Stomach smooth muscle (tissue), 2 donors: ENCODE results near the gene IL34.
A peak's percentile ranks its signal among the peaks of the same experiment; 100 is the strongest.

Experiments
- H3K27ac ChIP-seq: one replicate; pipeline ENCODE4 v1.7.0; 2013; ENCODE audit warnings: mild to moderate bottlenecking, low read length, inconsistent platforms
- H3K27me3 ChIP-seq, 2 donors: one replicate each; pipeline ENCODE4 v1.7.0; 2013; ENCODE audit warnings: low read length in 2 of 2; ENCODE audit not compliant: insufficient read depth in 2 of 2, control insufficient read depth in 1 of 2
- H3K36me3 ChIP-seq, 2 donors: one replicate each; pipeline ENCODE4 v1.7.0; 2013; ENCODE audit warnings: low read length in 2 of 2; ENCODE audit not compliant: control insufficient read depth in 2 of 2, insufficient read depth in 2 of 2
- H3K4me1 ChIP-seq: one replicate; pipeline ENCODE4 v1.7.0; 2013; ENCODE audit warnings: low read length; ENCODE audit not compliant: control insufficient read depth, insufficient read depth
- H3K4me3 ChIP-seq, 2 donors: one replicate each; pipeline ENCODE4 v1.7.0; 2013; ENCODE audit warnings: low read length in 2 of 2
- H3K9ac ChIP-seq, 2 donors: one replicate each; pipeline ENCODE4 v1.7.0; 2013; ENCODE audit warnings: low read length in 2 of 2, mild to moderate bottlenecking in 1 of 2
- H3K9me3 ChIP-seq, 2 donors: one replicate each; pipeline ENCODE4 v1.7.0; 2013; ENCODE audit warnings: low read length in 2 of 2; ENCODE audit not compliant: control insufficient read depth in 2 of 2
- donor health status: healthy.
- donor health status: Pancreatic carcinoma.

IL34 gene

DNA sequence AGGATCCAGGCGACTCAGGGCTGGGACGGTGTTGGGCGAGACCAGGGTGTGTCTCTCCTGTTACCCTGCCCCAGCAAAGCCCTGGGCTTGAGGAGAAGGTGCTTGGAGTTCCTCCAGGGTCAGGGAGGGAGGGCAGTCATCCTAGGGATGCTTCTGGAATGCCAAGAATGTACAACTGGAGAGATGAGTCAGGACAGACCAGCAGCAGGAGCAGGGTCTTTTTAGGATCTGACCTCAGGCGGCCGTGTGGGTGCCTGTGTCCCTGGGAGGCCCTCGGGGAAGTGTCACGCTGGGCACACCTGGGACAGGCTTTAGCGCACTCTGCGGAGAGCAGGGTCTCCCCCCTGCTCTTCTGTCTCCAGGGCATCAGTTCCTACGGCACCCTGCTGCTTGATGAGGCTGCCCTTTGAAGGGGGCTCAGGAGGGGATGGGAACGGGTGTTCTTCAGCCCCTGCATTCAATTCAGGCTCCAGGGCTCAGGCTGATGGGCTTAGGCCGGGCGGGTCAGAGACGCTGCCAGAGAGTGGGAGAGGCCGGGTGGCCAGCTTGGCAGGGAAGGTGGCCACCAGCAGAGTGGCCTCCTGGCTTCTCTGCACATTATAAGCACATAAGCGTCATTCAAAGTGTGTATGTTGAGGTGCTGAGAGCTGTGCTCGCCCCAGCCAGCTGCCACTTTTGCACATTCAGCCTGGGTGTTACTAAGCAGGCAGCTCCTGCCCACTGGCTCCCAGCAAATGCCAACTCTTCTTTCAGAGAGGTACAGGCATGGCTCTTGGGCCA lies 47.9 kb downstream of the IL34 start:
- Histone ChIP-seq H3K9ac (peak overlapping the region; percentile 13 to 64), H3K36me3 (no peaks in the 10 kb centered on the region), H3K4me1 (peaks cover 98% of the 10 kb centered on the region), H3K27ac (peak overlapping the region; percentile 98), H3K4me3 (no peak overlapping the region), H3K27me3 (no peaks in the 10 kb centered on the region), H3K9me3 (no peaks in the 10 kb centered on the region)

DNA sequence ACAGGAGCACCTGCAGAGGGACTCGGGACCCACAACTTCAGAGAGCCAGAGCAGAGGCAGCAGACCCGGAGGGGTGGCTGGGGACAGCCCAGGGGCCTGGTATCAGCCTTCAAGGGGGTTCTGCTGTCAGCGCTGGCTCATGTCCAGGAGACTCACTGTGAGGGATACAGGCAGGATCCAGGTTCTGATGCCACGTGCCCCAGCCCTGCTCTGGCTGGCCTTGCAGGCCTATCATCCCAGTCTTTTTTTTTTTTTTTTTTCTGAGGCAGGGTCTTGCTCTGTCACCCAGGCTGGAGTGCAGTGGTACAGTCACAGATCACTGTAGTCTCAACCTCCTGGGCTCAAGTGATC lies 48.5 kb downstream of the IL34 start:
- H3K9me3 ChIP-seq = no peaks in the 10 kb centered on the region
- peak overlapping the region in 1 of 2 donors; percentile 1 for H3K9ac ChIP-seq
- peaks cover 98% of the 10 kb centered on the region for H3K4me1 ChIP-seq
- H3K36me3 ChIP-seq = no peaks in the 10 kb centered on the region
- H3K27ac ChIP-seq = peak overlapping the region; percentile 98
- H3K27me3 ChIP-seq = no peaks in the 10 kb centered on the region
- no peak overlapping the region for H3K4me3 ChIP-seq

GRCh38 chr16:70695331-70696070 lies 49.1 kb downstream of the IL34 start:
- Histone ChIP-seq H3K9ac (peak overlapping the region; percentile 1 to 13), H3K36me3 (no peaks in the 10 kb centered on the region), H3K27ac (peak overlapping the region; percentile 98), H3K4me1 (peaks cover 96% of the 10 kb centered on the region), H3K27me3 (no peaks in the 10 kb centered on the region), H3K9me3 (no peaks in the 10 kb centered on the region), H3K4me3 (no peak overlapping the region)

DNA sequence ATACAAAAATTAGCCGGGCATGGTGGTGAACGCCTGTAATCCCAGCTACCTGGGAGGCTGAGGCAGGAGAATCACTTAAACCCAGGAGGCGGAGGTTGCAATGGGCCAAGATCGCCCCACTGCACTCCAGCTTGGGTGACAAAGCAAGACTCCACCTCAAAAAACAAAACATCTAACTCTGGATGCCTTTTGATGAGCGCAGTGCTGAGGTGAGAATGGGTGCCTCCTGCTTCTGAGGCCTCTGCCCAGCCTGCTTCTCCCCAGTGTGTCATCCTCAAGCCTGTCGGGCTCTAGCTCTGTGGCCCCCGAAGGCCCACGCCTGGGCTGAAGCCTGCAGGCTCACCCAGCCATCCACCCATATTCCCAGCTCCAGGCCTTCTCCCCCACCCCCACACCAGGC lies 50.0 kb downstream of the IL34 start:
- Histone ChIP-seq H3K9ac (no peak overlapping the region), H3K27me3 (no peaks in the 10 kb centered on the region), H3K4me3 (no peak overlapping the region), H3K9me3 (no peaks in the 10 kb centered on the region), H3K27ac (peak overlapping the region; percentile 98), H3K4me1 (peaks cover 96% of the 10 kb centered on the region), H3K36me3 (no peaks in the 10 kb centered on the region)

DNA sequence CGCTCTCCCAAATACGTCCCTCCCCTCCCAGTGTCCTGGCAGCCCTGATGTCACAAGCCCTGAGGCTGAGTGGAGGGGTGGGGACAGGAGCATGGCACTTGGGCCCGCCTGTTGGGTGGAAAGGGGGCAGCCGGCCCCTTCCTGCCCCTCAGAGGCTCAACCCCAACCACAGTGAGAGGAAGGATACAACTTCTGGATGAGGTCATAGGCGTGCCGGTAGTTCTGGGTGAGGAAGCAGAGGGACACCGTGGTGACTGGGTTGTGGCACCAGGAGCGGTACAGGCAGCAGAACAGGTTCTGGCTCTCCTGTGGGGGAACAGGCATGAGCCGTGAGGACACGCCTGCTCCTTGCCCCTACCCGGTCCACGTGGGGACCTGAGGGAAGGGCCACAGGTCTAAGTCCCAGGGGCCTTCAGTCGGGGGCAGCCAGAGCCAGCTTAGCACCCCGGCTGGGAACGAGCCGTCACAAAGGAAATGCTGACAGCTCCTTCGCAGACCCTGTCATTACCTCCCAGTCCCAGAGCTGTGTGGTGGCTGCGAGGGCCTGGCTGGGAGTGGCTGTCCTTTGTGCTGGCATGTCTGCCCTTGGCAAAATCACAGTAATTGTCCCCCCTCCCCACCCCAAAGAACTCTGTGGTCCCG lies 50.7 kb downstream of the IL34 start:
- H3K9me3 ChIP-seq = no peaks in the 10 kb centered on the region
- H3K36me3 ChIP-seq = no peaks in the 10 kb centered on the region
- H3K9ac ChIP-seq = peak overlapping the region; percentile 3 to 47
- H3K4me3 ChIP-seq = no peak overlapping the region
- peak overlapping the region; percentile 98 for H3K27ac ChIP-seq
- no peaks in the 10 kb centered on the region for H3K27me3 ChIP-seq
- peaks cover 96% of the 10 kb centered on the region for H3K4me1 ChIP-seq

DNA sequence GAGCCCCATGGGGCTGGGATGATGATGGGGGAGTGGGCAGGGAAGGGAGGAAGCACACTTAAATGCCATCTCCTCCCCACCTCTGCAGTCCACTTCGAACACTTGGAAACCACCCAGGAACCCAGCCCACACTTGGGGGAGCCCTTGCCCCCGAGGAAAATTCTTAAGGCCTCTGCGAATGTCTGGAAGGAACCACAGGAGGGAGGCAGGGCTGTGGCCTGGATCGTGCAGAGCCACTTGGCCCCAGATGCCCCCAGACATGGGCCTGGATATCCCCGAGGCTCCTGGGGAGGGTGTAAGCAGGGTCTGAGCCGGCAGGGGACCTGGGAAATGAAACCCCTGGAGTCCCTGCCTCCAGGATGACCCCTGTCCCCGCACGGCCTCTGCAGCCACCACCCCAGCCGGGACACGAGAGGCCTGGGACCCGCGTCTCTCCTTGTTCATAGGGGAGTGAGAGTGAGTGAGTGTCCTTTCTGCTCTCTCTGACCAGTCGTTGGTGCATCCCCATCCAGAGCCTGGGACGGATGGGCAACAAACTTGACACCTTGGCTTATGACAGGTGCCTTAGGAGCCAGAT lies 51.3 kb downstream of the IL34 start:
- Histone ChIP-seq H3K27ac (peak overlapping the region; percentile 98), H3K27me3 (no peaks in the 10 kb centered on the region), H3K9me3 (no peaks in the 10 kb centered on the region), H3K4me3 (peak overlapping the region in 1 of 2 donors; percentile 3), H3K36me3 (no peaks in the 10 kb centered on the region), H3K9ac (peak overlapping the region; percentile 9 to 47), H3K4me1 (peaks cover 96% of the 10 kb centered on the region)

GRCh38 chr16:70698901-70699300 lies 52.5 kb downstream of the IL34 start:
- H3K4me3 ChIP-seq = no peak overlapping the region
- peak overlapping the region; percentile 98 for H3K27ac ChIP-seq
- no peaks in the 10 kb centered on the region for H3K9me3 ChIP-seq
- no peaks in the 10 kb centered on the region for H3K36me3 ChIP-seq
- H3K9ac ChIP-seq = no peak overlapping the region
- H3K4me1 ChIP-seq = peaks cover 96% of the 10 kb centered on the region
- no peaks in the 10 kb centered on the region for H3K27me3 ChIP-seq

GRCh38 chr16:70699696-70700095 lies 53.3 kb downstream of the IL34 start:
- no peaks in the 10 kb centered on the region for H3K36me3 ChIP-seq
- no peaks in the 10 kb centered on the region for H3K9me3 ChIP-seq
- H3K4me3 ChIP-seq = no peak overlapping the region
- H3K9ac ChIP-seq = no peak overlapping the region
- H3K27ac ChIP-seq = peak overlapping the region; percentile 98
- peaks cover 96% of the 10 kb centered on the region for H3K4me1 ChIP-seq
- no peaks in the 10 kb centered on the region for H3K27me3 ChIP-seq

DNA sequence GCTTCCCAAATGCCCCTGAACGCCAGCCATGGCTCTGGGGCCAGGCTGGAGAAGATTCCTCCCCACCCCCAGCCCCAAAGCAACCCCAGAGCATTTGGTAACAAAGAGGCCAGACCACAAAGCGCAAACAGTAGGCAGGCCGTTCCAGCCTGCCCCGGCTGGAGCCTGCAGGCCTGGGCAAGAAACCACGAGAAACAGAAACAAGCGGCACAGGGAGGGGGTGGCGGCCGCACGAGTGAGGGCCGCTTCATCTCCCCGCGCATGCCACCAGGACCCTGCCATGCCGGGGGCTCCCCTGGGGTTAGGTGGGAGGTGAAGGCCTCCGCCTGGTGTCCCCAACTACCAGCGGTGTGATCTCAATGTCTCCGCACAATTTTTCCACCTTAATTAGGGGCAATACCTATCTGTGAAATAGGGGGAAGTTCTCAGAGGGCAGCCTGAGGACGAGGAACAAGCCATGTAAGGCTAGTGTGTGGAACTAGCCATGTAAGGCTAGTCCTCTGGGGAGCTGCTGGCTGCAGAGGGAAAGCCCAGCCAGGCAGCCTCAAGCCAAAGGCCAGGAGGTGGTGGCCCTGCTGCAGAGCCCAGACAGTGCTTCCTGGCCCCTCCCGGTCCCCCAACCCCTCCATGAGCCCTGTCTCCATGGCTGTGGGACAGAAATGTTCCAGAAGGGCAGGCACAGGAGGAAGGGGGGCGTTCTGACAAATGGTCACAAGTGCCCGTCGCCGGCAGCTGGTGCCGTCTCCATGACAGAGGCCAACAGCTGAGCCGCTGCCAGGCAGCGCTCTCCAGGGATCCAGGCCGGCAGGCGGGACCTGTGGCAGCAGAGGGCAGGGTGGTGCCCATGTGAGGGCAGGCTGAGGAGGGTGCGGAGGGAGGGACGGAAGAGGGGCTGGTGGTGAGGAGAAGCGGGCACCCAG lies 54.0 kb downstream of the IL34 start:
- Histone ChIP-seq H3K9me3 (no peaks in the 10 kb centered on the region), H3K4me1 (peaks cover 96% of the 10 kb centered on the region), H3K27ac (peak overlapping the region; percentile 98), H3K9ac (peak overlapping the region; percentile 54 to 60), H3K27me3 (no peaks in the 10 kb centered on the region), H3K4me3 (peak overlapping the region in 1 of 2 donors; percentile 35), H3K36me3 (no peaks in the 10 kb centered on the region)

GRCh38 chr16:70701036-70701435 lies 54.7 kb downstream of the IL34 start:
- H3K4me1 ChIP-seq = peaks cover 96% of the 10 kb centered on the region
- peak overlapping the region; percentile 54 to 60 for H3K9ac ChIP-seq
- H3K27ac ChIP-seq = peak overlapping the region; percentile 98
- H3K9me3 ChIP-seq = no peaks in the 10 kb centered on the region
- H3K36me3 ChIP-seq = no peaks in the 10 kb centered on the region
- no peaks in the 10 kb centered on the region for H3K27me3 ChIP-seq
- no peak overlapping the region for H3K4me3 ChIP-seq
